ES-I3 (cell line): Measurements from ENCODE around the gene LBH.

Source experiments
- H3K36me3 ChIP-seq: 2 replicates; pipeline ENCODE4 v1.6.1; 2013; ENCODE audit warnings: mild to moderate bottlenecking, low read length, control low read depth, moderate library complexity; ENCODE audit not compliant: insufficient read depth
- H3K4me1 ChIP-seq: 2 replicates; pipeline ENCODE4 v1.6.1; 2013; ENCODE audit warnings: mild to moderate bottlenecking, control low read depth, low read length; ENCODE audit not compliant: insufficient read depth
- H3K9ac ChIP-seq: 2 replicates; pipeline ENCODE4 v1.6.1; 2013; ENCODE audit warnings: low read depth, mild to moderate bottlenecking, low read length, moderate library complexity
- H3K9me3 ChIP-seq: 2 replicates; pipeline ENCODE4 v1.6.1; 2013; ENCODE audit warnings: mild to moderate bottlenecking, low read length, moderate library complexity; ENCODE audit not compliant: control insufficient read depth, insufficient read depth

Gene LBH

DNA sequence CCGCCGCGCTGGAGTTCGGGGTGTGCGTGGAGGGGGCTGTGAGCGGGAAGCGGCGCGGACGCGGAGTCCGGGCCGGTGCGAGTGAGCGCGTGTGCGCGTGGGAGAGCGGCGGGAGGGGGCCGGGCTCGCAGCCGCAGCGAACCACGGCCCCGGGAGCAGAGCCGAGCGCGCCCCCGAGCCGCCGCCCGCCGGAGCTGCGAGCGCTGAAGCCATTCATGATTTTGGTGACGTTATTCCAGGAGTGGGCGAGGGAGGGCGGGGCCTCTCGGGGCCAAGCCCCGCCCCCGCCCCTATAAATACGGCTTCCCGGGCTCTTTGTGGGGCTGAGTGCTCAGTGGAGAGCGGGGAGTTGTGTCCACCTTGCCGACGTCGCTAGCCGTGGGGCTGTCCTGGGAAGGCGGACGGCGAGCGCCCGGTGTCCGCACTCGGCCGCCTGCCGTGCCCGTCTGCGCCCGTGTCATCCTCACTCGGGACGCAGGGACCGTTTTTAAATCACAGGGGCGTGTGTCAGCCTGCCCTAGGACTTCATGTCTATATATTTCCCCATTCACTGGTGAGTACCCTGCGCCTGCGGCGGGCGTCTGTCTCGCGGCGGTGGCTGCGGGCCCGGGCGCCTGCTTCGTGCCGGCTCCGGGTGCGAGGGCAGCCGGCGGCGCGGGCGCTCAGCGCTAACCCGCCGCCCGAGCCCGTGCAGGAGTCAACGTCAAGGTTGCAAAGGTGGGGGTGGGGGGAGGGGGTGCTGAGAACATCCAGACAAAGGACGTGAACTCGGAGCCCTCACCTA, at the start of gene LBH:
Gene LBH (plus strand): TSS at position 323 of the 784 bp plus-strand sequence. CDS start 205 bp downstream, at position 528.
- H3K9ac ChIP-seq: peak within 1 kb of the TSS; percentile 90
- H3K9me3 ChIP-seq: no peaks in the 10 kb centered on the region
- H3K36me3 ChIP-seq: no peaks in the 10 kb centered on the region
- H3K4me1 ChIP-seq: peaks cover 17% of the 10 kb centered on the region

DNA sequence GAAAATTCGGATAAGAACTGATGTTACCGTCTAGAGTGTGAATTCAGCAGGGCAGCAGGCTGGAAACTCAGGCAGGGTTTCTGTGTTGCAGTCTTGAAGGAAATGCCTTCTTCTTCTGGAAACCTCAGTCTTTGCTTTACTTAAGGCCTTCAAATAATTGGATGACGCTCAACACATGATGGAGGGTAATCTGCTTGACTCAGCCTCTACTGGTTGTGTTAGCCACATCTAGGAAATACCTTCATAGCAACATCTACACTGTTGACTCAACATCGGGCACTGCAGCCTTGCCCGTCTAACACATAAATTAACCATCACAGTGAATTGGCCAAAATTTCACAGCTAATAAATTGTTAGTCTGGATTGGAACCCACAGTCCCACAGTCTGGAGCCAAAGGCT, 47.3 kb upstream of the LBH start:
- Histone ChIP-seq H3K4me1 (no peaks in the 10 kb centered on the region), H3K36me3 (no peaks in the 10 kb centered on the region), H3K9ac (no peak overlapping the region), H3K9me3 (no peaks in the 10 kb centered on the region)

DNA sequence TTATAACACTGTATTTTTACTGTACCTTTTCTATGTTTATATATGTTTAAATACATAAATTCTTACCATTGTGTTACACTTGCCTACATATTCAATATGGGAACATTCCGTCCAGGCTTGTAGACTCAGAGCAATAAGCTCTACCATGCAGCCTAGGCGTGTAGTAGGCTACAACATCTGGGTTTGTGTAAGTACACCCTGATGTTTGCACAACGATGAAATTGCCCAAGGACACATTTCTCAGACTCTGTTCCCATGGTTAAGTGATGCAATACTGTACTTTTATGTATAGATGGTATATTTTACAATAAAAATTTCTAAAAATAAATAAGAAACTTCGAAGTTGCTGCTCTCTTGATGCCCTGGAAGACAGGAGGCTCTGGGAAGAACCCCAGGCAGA, 46.2 kb upstream of the LBH start:
- no peaks in the 10 kb centered on the region for H3K9me3 ChIP-seq
- no peaks in the 10 kb centered on the region for H3K4me1 ChIP-seq
- no peaks in the 10 kb centered on the region for H3K36me3 ChIP-seq
- no peak overlapping the region for H3K9ac ChIP-seq

DNA sequence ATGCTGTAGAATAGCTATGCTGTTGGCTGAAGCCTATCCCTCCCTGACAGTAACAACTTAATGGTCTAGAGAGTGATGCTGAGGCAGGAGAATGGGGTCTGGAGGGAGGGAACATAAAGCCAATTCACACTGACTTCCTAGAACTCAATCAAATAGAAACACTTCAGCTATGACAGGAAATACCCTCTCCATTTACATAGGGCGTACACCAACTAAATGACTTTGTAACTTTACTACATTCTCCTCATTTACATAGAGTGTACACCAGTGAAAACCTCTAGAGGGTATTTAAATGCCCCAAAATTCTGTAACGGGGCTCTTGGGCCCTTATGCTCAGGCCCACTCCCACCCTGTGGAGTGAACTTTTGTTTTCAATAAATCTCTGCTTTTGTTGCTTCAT, 43.0 kb upstream of the LBH start:
- H3K36me3 ChIP-seq: no peaks in the 10 kb centered on the region
- peaks cover 4% of the 10 kb centered on the region; the same call in 1 of the 2 replicates for H3K4me1 ChIP-seq
- no peak overlapping the region for H3K9ac ChIP-seq
- no peaks in the 10 kb centered on the region for H3K9me3 ChIP-seq

DNA sequence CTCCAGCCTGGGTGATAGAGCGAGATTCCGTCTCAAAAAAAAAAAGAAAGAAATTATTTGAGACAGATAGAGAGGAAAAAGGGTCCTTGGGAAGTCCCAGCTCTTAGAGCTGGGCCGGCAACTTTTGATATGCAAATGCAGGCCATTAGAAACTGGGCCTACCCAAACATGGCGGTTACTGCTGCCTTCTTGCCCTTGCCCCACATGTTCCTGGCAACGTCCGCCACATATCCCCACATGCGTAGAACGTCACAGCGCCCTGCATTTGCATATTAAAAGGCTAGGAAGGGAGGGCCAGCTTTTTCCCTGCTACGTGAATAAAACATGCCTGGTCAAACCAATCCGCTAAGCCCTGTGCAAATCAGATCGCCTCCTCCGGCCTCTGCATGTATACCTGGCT, 40.7 kb upstream of the LBH start:
- H3K4me1 ChIP-seq: peaks cover 7% of the 10 kb centered on the region; the same call in 1 of the 2 replicates
- H3K9ac ChIP-seq: no peak overlapping the region
- no peaks in the 10 kb centered on the region for H3K36me3 ChIP-seq
- no peaks in the 10 kb centered on the region for H3K9me3 ChIP-seq

DNA sequence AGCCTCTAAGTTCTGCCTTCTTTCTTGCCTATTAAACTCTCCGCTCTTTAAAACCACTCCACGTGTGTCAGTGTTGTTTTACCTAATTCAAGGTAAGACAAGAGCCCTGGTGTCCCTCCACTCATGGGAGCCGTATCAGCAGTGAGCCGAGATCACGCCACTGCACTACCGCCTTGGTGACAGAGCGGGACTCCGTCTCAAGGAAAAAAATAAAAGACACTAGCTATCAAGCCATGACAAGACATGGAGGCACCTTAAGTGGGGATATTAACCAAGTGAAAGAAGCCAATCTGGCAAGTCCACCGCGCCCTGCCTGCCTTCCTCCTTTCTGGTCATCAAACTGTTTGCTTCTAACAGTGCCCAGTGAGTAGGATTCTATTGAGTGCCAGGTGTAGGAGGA, 40.2 kb upstream of the LBH start:
- H3K36me3 ChIP-seq: no peaks in the 10 kb centered on the region
- no peak overlapping the region for H3K9ac ChIP-seq
- peaks cover 7% of the 10 kb centered on the region; the same call in 1 of the 2 replicates for H3K4me1 ChIP-seq
- H3K9me3 ChIP-seq: no peaks in the 10 kb centered on the region

DNA sequence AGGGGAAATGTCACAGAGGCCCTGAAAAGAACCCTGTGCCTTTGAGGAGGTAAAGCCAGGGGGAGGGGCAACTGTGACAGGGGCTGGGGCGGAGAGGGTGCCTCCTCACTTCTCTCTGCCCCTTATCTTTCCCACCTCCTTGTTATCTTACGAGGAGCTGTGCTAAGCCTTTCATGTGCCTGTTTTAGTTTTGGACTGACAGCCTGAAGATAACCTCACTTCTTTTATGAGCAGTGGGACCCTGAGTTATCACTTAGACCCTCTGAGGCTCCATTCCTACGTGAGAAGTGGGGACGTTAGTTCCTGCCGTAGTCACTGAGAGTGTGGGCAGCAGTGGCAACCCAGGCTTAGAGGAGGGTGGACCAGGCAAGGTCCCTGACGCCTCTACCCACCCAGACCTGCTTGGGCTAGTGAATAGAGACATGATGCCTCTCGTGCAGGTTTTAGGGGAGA, 39.5 kb upstream of the LBH start:
- Histone ChIP-seq H3K4me1 (peaks cover 7% of the 10 kb centered on the region; the same call in 1 of the 2 replicates), H3K9me3 (no peaks in the 10 kb centered on the region), H3K9ac (no peak overlapping the region), H3K36me3 (no peaks in the 10 kb centered on the region)

DNA sequence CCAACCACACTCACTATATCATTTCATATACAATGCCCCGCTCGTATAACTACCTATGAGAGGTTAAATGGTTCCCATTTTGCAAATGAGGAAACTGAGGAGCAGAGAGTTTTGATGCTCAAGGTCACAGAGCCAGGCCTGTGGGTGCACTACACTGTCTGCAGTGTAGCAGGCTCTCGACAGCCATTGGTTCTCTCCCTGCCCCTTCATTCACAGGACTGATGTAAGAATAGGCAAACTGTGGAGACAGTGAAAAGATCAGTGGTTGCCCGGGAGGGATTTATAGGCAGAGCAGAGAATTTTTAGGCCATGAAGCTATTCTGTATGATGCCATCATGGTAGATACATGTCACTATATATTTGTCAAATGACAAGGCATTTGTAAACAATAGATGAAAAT, 39.0 kb upstream of the LBH start:
- H3K4me1 ChIP-seq: peaks cover 7% of the 10 kb centered on the region; the same call in 1 of the 2 replicates
- H3K9me3 ChIP-seq: no peaks in the 10 kb centered on the region
- H3K36me3 ChIP-seq: no peaks in the 10 kb centered on the region
- no peak overlapping the region for H3K9ac ChIP-seq

DNA sequence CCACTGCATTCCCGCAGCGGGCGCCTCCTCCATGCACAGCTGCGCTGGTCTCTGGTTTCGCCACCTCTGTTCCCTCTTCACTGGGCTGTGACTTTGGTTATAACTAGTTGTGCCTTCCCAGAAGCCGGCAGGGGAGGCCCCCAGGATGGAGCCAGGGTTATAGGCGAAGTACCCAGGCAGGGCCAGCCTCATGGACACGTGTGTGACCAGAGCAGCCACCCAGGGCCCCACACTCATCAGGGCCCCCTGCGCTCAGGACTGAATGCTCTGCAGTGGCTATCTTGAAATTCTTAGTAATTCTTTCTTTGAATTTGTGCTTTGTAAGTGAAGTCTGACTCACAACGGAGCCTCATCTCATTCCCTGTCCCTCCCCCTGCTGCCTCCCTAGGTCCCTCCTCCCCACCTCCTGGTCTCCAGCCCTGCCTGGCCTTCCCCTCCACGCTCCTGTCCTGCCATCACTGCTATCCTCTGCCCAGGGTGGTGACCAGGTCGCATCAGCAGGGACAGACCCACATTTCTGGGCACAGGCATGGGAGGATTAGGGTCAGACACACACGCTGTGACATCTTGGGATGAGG, 38.1 kb upstream of the LBH start:
- Histone ChIP-seq H3K9ac (no peak overlapping the region), H3K4me1 (peaks cover 7% of the 10 kb centered on the region; the same call in 1 of the 2 replicates), H3K36me3 (no peaks in the 10 kb centered on the region), H3K9me3 (no peaks in the 10 kb centered on the region)

DNA sequence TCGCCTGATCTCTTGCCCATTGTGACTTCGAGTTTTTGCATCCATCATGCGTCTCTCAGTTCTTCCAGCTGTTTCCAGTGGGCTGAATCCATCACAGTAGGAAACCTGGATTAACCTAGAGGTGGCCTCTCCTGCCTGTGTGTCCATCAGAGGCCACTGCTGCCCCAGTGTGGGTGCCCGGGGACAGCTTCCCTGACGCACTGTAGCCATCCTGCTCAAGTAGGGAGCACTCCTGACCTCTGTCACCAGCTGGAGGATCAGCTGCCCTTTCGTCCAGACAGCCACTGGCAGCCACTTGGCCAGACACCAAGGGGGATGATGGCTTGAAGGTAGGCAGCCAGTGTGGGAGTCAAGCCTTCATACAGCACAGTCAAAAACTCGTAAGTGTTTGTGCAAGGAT, 36.9 kb upstream of the LBH start:
- H3K36me3 ChIP-seq: no peaks in the 10 kb centered on the region
- H3K9ac ChIP-seq: no peak overlapping the region
- H3K4me1 ChIP-seq: peaks cover 7% of the 10 kb centered on the region; the same call in 1 of the 2 replicates
- no peaks in the 10 kb centered on the region for H3K9me3 ChIP-seq

DNA sequence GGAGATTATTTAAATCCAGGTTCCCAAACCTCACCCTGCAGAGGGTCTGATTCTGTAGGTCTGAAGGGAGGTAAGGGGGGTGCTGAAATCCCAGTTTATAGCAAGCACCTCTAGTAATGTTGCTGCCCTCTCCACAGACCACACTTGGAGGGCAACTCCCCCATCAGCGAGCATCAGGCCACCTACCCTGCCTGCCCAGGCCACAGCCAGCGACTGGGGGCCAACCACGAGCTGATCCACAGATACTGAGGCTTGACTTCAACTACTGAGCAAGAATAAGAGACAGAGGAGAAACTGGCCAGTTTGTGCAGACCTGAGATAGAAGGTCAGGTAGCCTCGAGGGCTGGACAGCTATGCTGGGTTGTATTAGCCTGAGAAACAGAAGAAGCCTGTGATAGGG, 36.3 kb upstream of the LBH start:
- peaks cover 7% of the 10 kb centered on the region; the same call in 1 of the 2 replicates for H3K4me1 ChIP-seq
- H3K9ac ChIP-seq: no peak overlapping the region
- H3K9me3 ChIP-seq: no peaks in the 10 kb centered on the region
- H3K36me3 ChIP-seq: no peaks in the 10 kb centered on the region

DNA sequence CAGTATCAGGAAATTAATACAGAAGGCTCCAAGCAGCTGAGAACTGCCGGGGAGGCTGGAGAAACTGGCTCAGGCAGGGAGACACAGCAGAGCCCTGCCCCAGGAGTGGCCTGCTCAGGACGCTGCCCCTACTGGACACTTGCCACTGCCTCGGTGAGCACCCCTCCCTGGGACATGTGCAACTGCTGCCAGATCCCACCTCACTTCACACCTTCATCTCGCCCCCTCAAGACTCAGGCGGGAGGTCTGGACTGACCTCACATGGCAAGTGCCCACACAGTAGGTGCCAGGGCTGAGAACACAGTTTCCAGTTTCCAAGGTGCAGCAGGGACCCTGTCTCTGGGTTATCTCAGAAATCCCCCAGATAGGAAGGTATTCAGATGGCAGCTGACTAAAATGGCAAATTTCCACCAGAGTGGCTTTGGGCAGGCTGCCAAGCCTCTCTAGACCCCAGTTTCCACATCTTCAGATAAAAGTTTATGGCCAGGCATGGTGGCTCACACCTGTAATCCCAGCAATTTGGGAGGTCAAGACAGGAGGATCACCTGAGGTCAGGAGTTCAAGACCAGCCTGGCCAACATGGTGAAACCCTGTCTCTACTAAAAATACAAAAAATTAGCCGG, 33.7 kb upstream of the LBH start:
- Histone ChIP-seq H3K4me1 (peaks cover 3% of the 10 kb centered on the region; the same call in 1 of the 2 replicates), H3K36me3 (no peaks in the 10 kb centered on the region), H3K9me3 (no peaks in the 10 kb centered on the region), H3K9ac (no peak overlapping the region)

DNA sequence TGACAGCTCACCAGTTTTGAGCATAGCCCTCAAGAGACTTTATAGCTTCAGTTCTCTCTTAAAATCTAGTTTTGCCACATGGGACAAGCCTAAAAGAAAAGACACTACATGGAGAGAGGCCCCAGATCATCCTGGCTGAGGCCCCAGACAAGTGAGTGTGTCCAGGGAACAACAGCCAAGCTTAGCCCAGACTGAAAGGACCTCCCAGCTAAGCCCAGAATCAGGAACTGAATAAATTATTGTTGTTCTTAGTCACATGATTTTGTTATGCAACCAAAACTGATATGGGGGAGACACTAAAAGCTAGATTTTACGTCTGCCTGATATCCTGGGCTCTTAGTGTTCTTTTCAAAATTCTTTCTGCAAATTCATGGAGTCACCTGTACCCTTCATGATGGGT, 29.3 kb upstream of the LBH start:
- Histone ChIP-seq H3K9ac (no peak overlapping the region), H3K4me1 (no peaks in the 10 kb centered on the region), H3K36me3 (no peaks in the 10 kb centered on the region), H3K9me3 (no peaks in the 10 kb centered on the region)

DNA sequence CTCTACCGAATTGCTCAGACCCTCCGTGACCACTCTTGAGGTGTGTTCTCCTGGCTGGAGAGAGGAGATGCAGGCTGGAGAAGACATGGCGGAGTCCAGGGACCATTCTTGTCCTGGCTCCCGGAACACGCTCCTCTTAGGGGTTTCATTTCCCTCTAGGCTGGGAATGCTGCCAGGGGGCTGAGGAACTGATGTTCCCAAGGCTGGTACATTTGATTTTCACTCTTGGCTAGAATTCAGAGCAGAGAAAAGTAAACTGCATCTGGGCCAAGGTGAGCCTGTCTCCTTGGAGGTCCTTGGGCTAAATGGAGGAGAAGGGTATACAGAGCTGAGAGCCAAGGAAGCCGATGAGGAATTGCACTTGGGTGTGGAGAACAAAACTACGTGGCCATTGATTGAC, 28.2 kb upstream of the LBH start:
- Histone ChIP-seq H3K9me3 (no peaks in the 10 kb centered on the region), H3K36me3 (no peaks in the 10 kb centered on the region), H3K4me1 (no peaks in the 10 kb centered on the region), H3K9ac (no peak overlapping the region)

DNA sequence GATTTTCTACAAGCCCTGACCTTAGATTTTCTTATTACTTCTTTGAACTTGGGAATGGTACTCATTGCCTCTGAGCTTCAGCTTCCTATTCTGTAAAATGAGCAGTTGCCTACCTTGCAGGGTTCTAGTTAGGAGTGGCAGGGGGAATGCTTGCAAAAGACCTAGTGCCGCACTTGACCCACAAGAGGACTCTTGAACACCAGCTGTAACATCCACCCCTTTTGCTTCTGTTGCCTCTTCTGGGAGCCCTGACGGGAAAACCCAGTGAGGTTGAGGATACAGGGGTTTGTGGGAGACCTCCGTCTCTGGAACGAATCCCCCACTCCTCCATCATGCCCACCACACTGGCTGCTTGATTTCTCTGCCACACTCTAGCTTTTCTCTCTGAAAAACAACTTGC, 27.1 kb upstream of the LBH start:
- peaks cover 5% of the 10 kb centered on the region for H3K4me1 ChIP-seq

More for the DNA sequence above, 27.1 kb upstream of the LBH start:
- Histone ChIP-seq H3K9me3 (no peaks in the 10 kb centered on the region), H3K9ac (no peak overlapping the region), H3K36me3 (no peaks in the 10 kb centered on the region)
